HG03025 (cell line): Measurements from ENCODE around the gene RANBP1.
A peak's percentile ranks its signal among the peaks of the same experiment; 100 is the strongest.

Experiments used
- ATAC-seq: cut with Tn5 transposase; IDR thresholded peaks from one replicate; pipeline ENCODE4 v1.9.1; 2021; ENCODE audit warnings: mild to moderate bottlenecking, moderate library complexity; ENCODE audit not compliant: unreplicated experiment, low FRiP score

Gene RANBP1

GRCh38 chr22:20106849-20107237 lies 9.1 kb upstream of the RANBP1 start:
- no peak for ATAC-seq

GRCh38 chr22:20107471-20107901 lies 8.4 kb upstream of the RANBP1 start:
- no peak for ATAC-seq

- ATAC-seq, result no peak
Measured at GRCh38 chr22:20107951-20108756, 7.8 kb upstream of the RANBP1 start.

- no peak for ATAC-seq
Measured at GRCh38 chr22:20108757-20109230, 7.1 kb upstream of the RANBP1 start.

- no peak for ATAC-seq
Measured at GRCh38 chr22:20109411-20110358, 6.2 kb upstream of the RANBP1 start.

- no peak for ATAC-seq
Measured at GRCh38 chr22:20110359-20110985, 5.4 kb upstream of the RANBP1 start.

GRCh38 chr22:20111045-20111688 lies 4.7 kb upstream of the RANBP1 start:
- ATAC-seq, result no peak

GRCh38 chr22:20111689-20112622 lies 3.9 kb upstream of the RANBP1 start:
- ATAC-seq, result no peak

GRCh38 chr22:20112623-20113511 lies 3.0 kb upstream of the RANBP1 start:
- no peak for ATAC-seq

GRCh38 chr22:20113551-20114310 lies 2.2 kb upstream of the RANBP1 start:
- no peak for ATAC-seq

GRCh38 chr22:20114506-20115475 lies 1.1 kb upstream of the RANBP1 start:
- no peak for ATAC-seq

- no peak for ATAC-seq
Measured at GRCh38 chr22:20116376-20116950, 559 bp downstream of the RANBP1 start.

GRCh38 chr22:20116951-20117632 lies 1.2 kb downstream of the RANBP1 start, which contains the start of gene TRMT2A:
TSS of gene TRMT2A (minus strand) at chr22:20117226. CDS start at chr22:20116906, 320 bp downstream.
- peak; percentile 72 for ATAC-seq

- peak; percentile 26 for ATAC-seq
Measured at GRCh38 chr22:20117633-20118299, 1.9 kb downstream of the RANBP1 start.
